GM18502 (cell line): Measurements from ENCODE around the gene ZNF205.
A peak's percentile ranks its signal among the peaks of the same experiment; 100 is the strongest.

Experiments used
- ATAC-seq: cut with Tn5 transposase; IDR thresholded peaks from one replicate; pipeline ENCODE4 v1.9.1; 2021; ENCODE audit warnings: mild to moderate bottlenecking; ENCODE audit not compliant: unreplicated experiment, poor library complexity

The ZNF205 gene

DNA sequence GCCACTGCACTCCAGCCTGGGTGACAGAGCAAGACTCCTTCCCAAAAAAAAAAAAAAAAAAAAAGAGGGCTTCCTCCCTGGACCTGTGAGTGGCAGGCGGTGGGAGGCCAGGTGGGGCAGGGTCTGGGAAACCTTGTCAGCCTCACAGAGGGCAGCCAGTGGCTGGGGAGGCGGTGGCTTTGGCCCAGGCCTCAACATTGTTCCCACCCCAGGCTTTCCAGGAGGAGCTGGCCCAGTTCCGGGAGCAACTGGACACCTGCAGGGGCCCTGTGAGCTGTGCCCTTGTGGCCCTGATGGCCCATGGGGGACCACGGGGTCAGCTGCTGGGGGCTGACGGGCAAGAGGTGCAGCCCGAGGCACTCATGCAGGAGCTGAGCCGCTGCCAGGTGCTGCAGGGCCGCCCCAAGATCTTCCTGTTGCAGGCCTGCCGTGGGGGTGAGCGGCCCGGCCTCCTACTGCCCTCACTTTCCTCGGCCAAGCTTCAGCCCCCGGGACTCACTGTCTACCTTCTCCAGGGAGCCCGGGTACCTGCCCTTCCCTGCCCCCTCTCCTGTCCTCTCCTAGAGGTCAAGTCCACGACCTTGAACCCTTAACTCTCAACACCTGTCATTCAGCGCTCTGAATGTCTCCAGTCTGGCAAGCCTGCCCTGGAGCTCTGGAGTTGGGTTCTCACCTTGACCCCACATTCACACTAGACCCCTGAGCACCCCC lies 34.8 kb downstream of the ZNF205 start:
- no peak for ATAC-seq

- no peak for ATAC-seq
These were observed 35.3 kb downstream of the ZNF205 start for GRCh38 chr16:3147757-3148104.

DNA sequence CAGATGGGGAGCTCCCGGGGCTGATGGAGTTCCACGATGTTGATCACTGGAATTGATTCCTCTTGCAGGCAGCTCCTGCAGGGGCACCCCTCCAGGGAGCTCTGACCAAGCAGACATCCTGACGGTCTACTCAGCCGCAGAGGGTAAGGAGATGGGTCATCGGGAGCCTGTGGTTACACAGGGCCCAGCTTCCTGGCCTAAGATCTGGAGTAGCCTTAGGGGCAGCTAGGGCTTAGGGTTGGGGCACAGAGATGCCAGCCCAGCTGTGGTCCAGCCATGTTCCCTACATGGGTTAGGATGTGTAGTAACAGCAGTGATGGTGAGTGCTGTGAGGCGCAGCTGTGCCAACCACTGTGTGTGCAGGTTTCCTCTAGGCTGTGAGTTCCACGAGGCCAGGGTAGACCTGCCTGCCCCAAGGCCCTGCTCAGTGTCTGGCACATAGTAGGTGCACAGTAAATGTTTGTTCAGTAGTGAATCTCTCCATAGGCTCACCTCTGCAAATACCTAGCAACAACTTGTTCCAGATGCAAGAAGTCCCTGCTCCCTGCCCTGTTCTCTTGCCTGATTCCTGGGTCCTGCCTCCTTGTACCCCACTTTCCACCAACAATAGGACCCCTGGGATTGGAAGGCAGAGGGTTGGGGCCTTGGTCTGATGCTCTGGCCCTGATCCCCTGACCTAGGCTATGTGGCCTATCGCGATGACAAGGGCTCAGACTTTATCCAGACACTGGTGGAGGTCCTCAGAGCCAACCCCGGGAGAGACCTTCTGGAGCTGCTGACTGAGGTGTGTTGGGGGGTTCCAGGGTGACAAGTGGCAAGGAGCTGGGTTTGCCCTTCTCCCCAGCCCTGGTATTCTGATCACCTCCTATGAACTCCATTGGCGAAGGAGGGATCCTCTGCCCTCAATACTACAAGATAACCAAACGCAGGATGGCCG lies 36.1 kb downstream of the ZNF205 start:
- ATAC-seq: no peak

GRCh38 chr16:3149193-3149530 lies 36.8 kb downstream of the ZNF205 start:
- no peak for ATAC-seq

- ATAC-seq: peak; percentile 2
These were observed 37.4 kb downstream of the ZNF205 start for GRCh38 chr16:3149630-3150345.

DNA sequence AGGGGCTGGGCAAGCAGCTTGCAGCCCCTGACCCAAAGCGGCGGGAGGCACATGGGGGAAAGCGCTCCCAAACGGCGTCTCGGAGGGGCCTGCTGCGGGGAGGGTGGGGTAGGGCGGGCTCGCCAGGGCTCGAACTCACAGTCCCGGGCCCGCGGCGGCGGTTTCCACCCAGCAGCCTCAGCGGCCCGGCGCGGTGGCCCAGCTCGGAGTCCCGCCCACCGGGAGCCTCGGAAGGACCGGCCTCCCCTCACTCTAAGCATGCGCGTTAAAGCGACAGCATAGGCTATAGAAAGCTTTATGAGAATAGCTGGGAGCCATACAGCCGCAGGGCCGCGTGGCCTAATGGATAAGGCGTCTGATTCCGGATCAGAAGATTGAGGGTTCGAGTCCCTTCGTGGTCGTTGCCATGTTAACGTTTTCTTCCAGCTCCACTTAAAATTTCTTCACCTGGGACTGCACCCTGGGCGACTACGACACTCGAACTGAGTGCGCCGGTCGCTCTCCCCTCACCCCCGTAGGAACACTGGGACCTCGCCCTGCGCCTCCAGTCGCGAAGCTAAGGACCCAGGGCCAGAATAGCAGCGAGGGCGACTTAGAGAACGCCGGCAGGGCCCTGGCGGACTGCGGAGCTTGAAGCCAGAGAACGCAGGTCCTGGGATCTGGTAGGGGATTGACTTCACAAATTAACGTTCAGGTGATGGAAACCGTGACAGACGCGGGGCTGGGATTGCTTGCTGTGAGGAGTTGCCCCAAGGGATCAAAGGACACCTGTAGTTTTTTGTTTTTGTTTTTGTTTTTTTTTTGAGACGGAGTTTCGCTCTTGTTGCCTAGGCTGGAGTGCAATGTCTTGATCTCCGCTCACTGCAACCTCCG lies 38.2 kb downstream of the ZNF205 start:
- peak; percentile 66 for ATAC-seq

GRCh38 chr16:3152027-3152276 lies 39.6 kb downstream of the ZNF205 start:
- no peak for ATAC-seq

- no peak for ATAC-seq
These were observed 40.0 kb downstream of the ZNF205 start for GRCh38 chr16:3152277-3152990.

DNA sequence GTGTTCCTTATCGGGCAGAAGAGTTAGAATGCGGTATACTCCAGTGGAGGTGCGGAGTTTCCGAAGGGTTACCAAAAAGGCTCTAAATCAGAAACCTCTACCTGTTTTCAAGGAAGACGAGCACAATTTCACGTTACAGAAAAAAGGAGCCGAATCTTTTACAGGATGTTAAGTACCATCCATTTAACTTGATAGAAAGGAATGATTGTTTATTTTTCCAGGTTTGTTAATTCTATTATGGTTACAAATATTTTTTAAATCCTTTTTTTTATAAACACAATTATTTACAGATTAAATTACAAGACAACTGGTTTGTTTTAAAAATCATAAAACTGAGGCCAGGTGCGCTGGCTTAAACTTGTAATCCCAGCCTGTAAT lies 40.6 kb downstream of the ZNF205 start:
- no peak for ATAC-seq

GRCh38 chr16:3155181-3155580 lies 42.8 kb downstream of the ZNF205 start:
- ATAC-seq: no peak

DNA sequence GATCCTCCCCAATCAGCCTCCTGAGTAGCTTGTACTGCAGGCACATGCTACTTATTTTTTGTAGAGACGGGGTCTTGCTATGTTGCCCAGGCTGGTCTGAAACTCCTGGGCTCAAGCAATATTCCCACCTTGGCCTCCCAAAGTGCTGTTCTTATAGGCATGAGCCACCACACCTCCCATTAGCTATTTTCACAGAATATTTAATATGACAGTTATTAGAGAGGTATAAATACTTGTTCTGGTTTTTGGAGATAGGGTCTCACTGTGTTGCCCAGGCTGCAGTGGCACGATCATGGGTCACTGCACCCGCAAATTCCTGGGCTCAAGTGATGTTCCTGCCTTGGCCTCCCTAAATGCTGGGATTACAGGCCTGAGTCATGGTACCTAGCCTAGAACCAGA lies 43.6 kb downstream of the ZNF205 start:
- no peak for ATAC-seq

- no peak for ATAC-seq
These were observed 45.0 kb downstream of the ZNF205 start for GRCh38 chr16:3157229-3158025.

DNA sequence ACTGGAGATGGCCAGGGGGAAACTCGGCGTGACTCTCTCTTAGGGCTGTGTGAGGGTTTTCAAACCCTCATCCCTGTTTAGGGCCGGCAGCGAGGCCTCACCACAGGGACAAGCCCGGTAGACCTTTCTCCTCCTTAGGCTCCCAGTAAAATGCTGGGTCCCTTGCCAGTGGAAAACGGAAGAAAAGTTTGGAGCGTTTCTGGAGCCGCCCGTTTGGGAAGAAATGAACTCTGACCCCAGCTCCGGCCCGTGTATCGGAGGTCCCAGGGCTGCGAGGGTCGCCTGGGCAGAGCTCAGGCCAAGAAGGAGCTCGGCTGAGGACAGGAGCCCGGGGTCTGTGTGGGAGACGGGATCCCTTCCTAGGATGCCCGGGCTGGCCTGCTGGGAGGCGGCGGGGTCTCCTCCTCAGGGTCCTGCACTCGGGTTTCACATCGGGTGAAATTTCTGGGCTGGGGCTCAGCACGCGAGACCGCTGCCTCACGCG lies 45.7 kb downstream of the ZNF205 start:
- ATAC-seq: no peak

DNA sequence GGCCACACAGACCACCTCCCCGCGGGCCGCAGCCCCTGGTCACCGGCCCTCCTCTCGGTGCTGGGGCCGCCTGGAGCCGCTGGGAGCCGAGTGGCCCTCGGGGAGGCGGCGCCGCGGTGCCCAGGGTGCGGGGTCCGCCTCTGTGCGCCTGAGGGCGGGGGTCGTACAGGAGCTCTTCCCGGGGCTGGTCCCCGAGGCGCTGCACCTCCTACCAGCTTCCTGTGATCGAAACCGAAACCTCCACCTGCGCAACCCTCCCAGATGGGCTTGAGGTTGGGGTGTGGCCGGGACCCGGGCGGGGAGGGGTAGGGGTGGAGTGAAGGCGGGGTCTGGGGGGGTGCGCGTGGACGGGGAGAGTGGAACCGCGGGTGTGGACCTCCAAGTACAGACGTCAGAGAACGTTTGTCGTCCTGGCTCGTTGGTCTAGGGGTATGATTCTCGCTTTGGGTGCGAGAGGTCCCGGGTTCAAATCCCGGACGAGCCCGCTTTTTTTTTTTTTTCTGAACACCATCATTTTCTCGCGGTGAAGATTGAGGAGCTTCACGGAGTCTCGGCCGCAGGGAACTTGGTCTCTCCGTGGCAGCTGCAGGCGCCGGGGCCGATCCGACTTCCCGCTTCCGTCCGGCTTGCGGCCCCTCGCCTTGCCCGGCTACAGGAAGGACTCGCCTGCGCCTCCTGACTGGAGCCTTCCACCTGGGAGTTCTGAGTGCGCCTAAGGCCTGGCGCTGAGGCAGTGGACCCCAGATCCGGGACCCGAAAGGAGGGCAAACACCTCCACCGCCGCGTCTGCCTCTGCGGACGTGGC lies 46.3 kb downstream of the ZNF205 start:
- ATAC-seq: peak; percentile 46

- no peak for ATAC-seq
These were observed 49.0 kb downstream of the ZNF205 start for GRCh38 chr16:3161235-3162018.

- ATAC-seq: no peak
These were observed 52.0 kb downstream of the ZNF205 start for GRCh38 chr16:3164121-3164991.
